Measurements from ENCODE around the gene DIDO1. TPM values are rescaled to one million over a fixed set of nuclear protein-coding genes. Genes with fewer than 3 reads are reported as not detected.

DIDO1 gene
- total and polyA plus RNA-seq, 2 of the 4 experiments (the other 2 are of a cell fraction): 21.8 to 28.1 TPM

GRCh38 chr20:62952373-62952967, 26.2 kb upstream of the DIDO1 start, which contains the start of gene SLC17A9 (continued):
- no peak for TF ChIP-seq SMC3 (IDR thresholded peaks at IDR 0.05; ENCODE audit: low read depth, low read length)

GRCh38 chr20:62951896-62952372, 25.6 kb upstream of the DIDO1 start:
- H3K27me3 ChIP-seq (ENCODE audit: control insufficient read depth, insufficient read depth, low read length): no peaks in the 10 kb centered on the region
- BruUV-seq (replicated peaks): no TSS peak
- ATAC-seq (ENCODE audit: low read depth) (no peak), DNase-seq (no peak)
- H2AK5ac ChIP-seq (ENCODE audit: low read depth, low read length): no peak overlapping the region
- H3K36me3 ChIP-seq (ENCODE audit: control insufficient read depth, insufficient read depth, low read length): peaks cover 29% of the 10 kb centered on the region
- no peak overlapping the region for H2AK9ac ChIP-seq (replicated peaks; ENCODE audit: low read depth, low read length, poor library complexity)
- no peak overlapping the region for H3K4me2 ChIP-seq (ENCODE audit: low read depth, low read length)
- H3K9ac ChIP-seq (ENCODE audit: low read depth, low read length): no peak overlapping the region
- peaks cover 8% of the 10 kb centered on the region; the same call in 1 of the 2 replicates for H3K9me1 ChIP-seq (ENCODE audit: insufficient read depth, low read length)
- no peak overlapping the region for H3K4ac ChIP-seq (ENCODE audit: low read depth, low read length)
- peak overlapping the region; percentile 53 to 70; a peak in 3 of 4 replicates for H4K8ac ChIP-seq (ENCODE audit: low read depth in 2 of 2, low read length in 2 of 2)
- H2AFZ ChIP-seq (replicated peaks; ENCODE audit: low read length, poor library complexity): peak overlapping the region; percentile 85
- in situ Hi-C loops (cut with MboI; ENCODE audit: low sequenced_read_pairs): no loop called here
- POLR2A ChIA-PET (ENCODE audit: unreplicated experiment): no interaction called here
- no peak overlapping the region for H2BK120ac ChIP-seq (ENCODE audit: low read depth, low read length)
- H3K23ac ChIP-seq (ENCODE audit: low read depth, low read length): no peak overlapping the region
- H3K56ac ChIP-seq (ENCODE audit: extremely low read depth, insufficient read depth, low read length): no peak overlapping the region
- H3K4me3 ChIP-seq (ENCODE audit: insufficient read depth, low read depth, low read length): peak overlapping the region; percentile 25; the same call in 1 of the 2 replicates
- no peak overlapping the region for H4K5ac ChIP-seq (ENCODE audit: low read depth, low read length)
- peaks cover 10% of the 10 kb centered on the region for H4K20me1 ChIP-seq (ENCODE audit: insufficient read depth, low read length)
- CTCF ChIA-PET: interaction anchor here (0.8 kb wide), 1 partner anchor 44 kb away, joined by 3 read pairs; no protein-coding TSS in a partner anchor
- intact Hi-C loops (cut with micrococcal nuclease): no loop called here
- no peak overlapping the region for H4K91ac ChIP-seq (ENCODE audit: insufficient read depth, low read depth, low read length)
- H3K79me1 ChIP-seq (ENCODE audit: low read depth in 1 of 2, low read length in 2 of 2): peaks cover 8 to 20% of the 10 kb centered on the region in 2 experiments; a peak in 2 of 4 replicates
- 89% methylated on average over 5 of the region's 8 CpGs; no CpG with 5 or more reads in 1 of the 2 experiments for WGBS, 2 experiments (ENCODE audit: extremely low coverage in 2 of 2, insufficient read length in 1 of 2)
- no peak overlapping the region for H3K18ac ChIP-seq (ENCODE audit: low read depth, low read length)
- H3K14ac ChIP-seq (replicated peaks; ENCODE audit: low read depth, low read length): no peak overlapping the region
- H3K9me3 ChIP-seq (ENCODE audit: control insufficient read depth, insufficient read depth, low read length): peaks cover 2% of the 10 kb centered on the region; the same call in 1 of the 2 replicates
- H3K4me1 ChIP-seq (ENCODE audit: control insufficient read depth, insufficient read depth, low read length): peaks cover 13% of the 10 kb centered on the region
- H2BK5ac ChIP-seq (ENCODE audit: low read depth, low read length, poor library complexity, severe bottlenecking): peak overlapping the region; percentile 19
- peak overlapping the region; percentile 2; the same call in 1 of the 2 replicates for H3K27ac ChIP-seq (ENCODE audit: insufficient read depth, low read length)
- no peak overlapping the region for H2BK15ac ChIP-seq (ENCODE audit: low read depth, low read length)
- H2BK20ac ChIP-seq (ENCODE audit: low read depth, low read length): no peak overlapping the region
- dilution Hi-C loops (cut with HindIII; ENCODE audit: low sequenced_read_pairs, unreplicated experiment): no loop called here
- TF ChIP-seq RFX5 (IDR thresholded peaks at IDR 0.05; ENCODE audit: low read depth, low read length) (no peak), MAFK (IDR thresholded peaks at IDR 0.05; ENCODE audit: low read depth, low read length) (no peak), RCOR1 (IDR thresholded peaks at IDR 0.05; ENCODE audit: insufficient replicate concordance, low read length) (no peak), MAZ (IDR thresholded peaks at IDR 0.05; ENCODE audit: borderline replicate concordance, low read depth, low read length) (no peak), POLR2A (IDR thresholded peaks at IDR 0.05; ENCODE audit: low read depth, low read length) (no peak), CEBPB (IDR thresholded peaks at IDR 0.05; ENCODE audit: low read depth, low read length) (no peak), RAD21 (IDR thresholded peaks at IDR 0.05; ENCODE audit: low read length) (no peak), USF2 (IDR thresholded peaks at IDR 0.05; ENCODE audit: low read depth, low read length) (no peak), ELK1 (IDR thresholded peaks at IDR 0.05; ENCODE audit: borderline replicate concordance, low read depth, low read length) (no peak), FOS (IDR thresholded peaks at IDR 0.05; ENCODE audit: low read depth, low read length) (no peak), BHLHE40 (IDR thresholded peaks at IDR 0.05; ENCODE audit: low read depth, low read length) (no peak), CTCF (conservative IDR thresholded peaks at IDR 0.05; ENCODE audit: low read depth, low read length) (no peak), SMC3 (IDR thresholded peaks at IDR 0.05; ENCODE audit: low read depth, low read length) (no peak)

Data from IMR-90 (cell line).